Lower leg skin (tissue), 3 donors: ENCODE measurements around the gene PATJ.

Experiments
- POLR2A ChIP-seq, 2 donors: fragments of 450-650 bp; IDR thresholded peaks; one replicate each; pipeline ENCODE4 v1.6.1; 2016 to 2017; ENCODE audit warnings: antibody characterized with exemption in 2 of 2, mild to moderate bottlenecking in 1 of 2, moderate library complexity in 1 of 2
- TF ChIP-seq, protein P1 (sequence below), 3 donors: fragments of 450-650 bp; IDR thresholded peaks; one replicate each; pipeline ENCODE4 v1.5.1; 2016; ENCODE audit warnings: antibody characterized with exemption in 3 of 3, mild to moderate bottlenecking in 3 of 3, moderate library complexity in 2 of 3

DNA sequence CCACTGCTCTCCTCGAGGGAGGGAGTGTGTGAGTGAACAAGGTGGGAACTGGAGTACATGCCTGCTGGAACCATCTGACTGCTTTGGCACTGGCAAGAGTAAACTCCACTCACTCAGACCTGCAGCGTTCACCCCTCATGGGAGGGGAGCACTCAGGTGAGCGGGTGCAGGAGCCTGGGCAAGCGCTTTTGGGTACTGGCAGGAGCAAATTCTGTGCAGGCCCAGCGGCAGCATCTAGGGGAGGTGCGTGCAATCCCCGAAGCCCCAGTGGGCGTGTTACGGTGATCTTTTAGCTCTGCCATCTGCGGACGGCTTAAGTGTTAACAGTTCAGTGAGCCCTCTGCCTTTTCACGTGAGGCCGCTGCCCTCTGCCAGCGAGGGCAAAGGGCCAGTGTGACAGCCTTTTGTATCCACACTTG, 127.4 kb downstream of the PATJ start:
- TF ChIP-seq, protein P1, sequence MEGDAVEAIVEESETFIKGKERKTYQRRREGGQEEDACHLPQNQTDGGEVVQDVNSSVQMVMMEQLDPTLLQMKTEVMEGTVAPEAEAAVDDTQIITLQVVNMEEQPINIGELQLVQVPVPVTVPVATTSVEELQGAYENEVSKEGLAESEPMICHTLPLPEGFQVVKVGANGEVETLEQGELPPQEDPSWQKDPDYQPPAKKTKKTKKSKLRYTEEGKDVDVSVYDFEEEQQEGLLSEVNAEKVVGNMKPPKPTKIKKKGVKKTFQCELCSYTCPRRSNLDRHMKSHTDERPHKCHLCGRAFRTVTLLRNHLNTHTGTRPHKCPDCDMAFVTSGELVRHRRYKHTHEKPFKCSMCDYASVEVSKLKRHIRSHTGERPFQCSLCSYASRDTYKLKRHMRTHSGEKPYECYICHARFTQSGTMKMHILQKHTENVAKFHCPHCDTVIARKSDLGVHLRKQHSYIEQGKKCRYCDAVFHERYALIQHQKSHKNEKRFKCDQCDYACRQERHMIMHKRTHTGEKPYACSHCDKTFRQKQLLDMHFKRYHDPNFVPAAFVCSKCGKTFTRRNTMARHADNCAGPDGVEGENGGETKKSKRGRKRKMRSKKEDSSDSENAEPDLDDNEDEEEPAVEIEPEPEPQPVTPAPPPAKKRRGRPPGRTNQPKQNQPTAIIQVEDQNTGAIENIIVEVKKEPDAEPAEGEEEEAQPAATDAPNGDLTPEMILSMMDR (IDR thresholded peaks at IDR 0.05): no peak
- TF ChIP-seq POLR2A (IDR thresholded peaks at IDR 0.05): no peak
